ENCODE results near the gene AMIGO3.
A peak's percentile ranks its signal among the peaks of the same experiment; 100 is the strongest.
"Not testable (repeated sequence)": the region's sequence is repeated elsewhere in the genome, so short reads cannot be mapped to it uniquely, and the experiment has no call there.

The AMIGO3 gene

DNA sequence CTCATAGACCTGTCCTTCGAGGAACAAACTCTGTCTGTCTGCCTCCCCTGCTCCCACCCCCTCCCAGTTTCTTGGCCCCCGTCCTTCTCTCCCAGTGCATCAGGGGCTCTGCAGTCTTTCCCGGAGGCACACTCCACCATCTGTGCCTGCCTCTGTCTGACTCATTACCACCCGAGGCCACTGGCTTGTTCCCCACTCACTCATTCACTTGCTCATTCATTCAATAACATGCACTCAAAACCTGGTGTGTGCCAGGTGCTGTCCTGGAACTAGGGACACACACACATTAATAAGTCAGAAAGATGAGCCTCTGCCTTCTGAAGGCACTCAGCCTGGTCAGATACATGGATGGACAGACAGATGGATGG, 12.4 kb downstream of the AMIGO3 start:
- no peak for DNase-seq

GRCh38 chr3:49706456-49707112, 12.9 kb downstream of the AMIGO3 start:
- no peak for DNase-seq

DNA sequence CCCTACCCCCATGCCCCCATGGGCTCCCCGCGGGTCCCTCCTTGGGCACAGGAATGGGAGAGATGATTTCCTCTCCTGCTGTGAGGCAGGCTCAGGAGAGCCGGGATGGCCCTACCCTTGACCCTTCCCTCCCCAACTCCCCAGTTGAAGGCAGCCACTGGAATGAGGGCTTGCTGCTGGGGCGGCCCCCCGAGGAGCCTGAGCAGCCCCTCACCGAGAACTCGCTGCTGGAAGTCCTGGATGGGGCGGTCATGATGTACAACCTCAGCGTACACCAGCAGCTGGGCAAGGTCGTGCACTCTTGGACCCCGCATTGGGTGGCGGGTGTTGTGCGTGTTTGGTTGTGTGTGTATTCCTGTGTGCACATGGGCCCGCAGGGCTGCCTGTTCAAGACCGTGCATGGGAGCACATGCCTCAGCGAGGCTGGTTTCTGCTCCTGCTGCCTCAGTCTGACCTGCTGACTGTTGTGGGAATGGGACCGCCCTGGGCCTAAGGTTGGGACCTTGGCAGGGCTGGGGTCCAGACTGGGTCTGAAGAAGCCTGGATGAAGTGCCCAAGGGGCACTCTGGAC, 14.0 kb downstream of the AMIGO3 start:
- DNase-seq: no peak

DNA sequence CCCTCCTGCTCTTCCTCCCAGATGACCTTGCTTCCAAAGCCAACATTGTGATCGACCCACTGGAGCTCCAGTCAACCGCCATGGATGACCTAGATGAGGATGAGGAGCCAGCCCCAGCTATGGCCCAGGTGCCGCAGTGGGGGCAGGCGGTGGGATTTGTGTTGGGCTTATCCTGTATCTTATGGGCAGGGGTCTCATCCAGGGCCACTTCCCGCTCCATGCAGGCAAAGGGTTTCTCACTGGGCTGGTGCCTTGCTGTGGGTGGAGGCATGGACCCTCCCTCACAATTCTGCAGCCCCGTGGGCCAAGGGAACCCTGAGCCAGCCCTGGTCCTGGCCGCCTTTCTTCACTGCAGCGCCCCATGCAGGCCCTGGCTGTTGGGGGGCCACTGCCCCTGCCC, 14.9 kb downstream of the AMIGO3 start:
- DNase-seq: no peak

DNA sequence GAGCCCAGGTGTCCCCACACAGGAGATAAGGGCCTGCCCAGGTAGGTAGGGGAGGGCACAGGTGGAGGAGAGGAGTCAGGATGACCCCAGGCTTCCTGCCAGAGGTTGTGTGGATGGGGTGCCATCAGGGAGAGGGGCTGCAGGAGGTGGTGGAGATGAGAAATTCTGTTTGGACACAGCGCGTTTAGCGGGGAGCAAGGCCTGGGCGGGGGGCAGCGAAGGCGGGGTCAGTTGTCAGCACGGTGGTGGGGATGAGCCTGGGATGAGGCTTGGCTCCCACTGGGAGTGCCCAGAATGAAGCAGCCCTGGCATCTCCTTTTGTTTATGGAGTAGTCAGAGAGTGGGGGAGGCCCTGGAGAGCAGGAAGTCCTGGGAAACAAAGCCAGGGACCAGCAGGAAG, 15.5 kb downstream of the AMIGO3 start:
- DNase-seq: no peak

GRCh38 chr3:49703443-49703927, 16.0 kb downstream of the AMIGO3 start:
- DNase-seq: peak; percentile 34

GRCh38 chr3:49702672-49703071, 16.8 kb downstream of the AMIGO3 start:
- no peak for DNase-seq

DNA sequence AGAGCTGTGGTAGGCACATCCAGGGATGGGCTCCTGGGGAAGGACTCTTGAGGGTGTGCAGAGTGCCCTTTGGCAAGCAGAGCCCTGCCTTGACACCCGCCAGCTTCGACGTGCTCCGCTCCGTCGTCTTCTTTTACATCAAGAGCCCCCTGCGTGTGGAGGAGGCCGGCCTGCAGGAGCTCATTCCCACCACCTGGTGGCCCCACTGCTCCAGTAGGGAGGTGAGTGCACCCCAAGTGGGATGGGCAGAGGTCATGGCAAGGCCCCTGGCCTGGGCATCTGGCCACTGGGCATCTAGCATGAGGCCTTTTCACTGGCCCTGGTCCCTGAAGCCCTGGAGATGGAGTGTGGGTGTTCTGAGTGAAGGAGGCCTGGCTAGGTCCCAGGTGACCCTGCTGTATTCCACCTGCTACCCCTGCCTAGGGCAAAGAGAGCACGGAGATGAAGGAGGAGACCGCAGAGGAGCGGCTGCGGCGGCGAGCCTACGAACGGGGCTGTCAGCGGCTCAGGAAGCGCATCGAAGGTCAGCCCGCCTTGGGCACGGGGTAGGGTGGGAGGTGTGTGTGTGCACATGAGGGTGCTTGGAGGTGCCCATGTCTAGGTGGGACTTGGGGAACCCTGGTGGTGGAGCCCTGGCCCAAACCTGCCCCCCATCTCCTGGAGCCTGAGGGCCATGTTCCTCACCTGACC, 18.0 kb downstream of the AMIGO3 start:
- DNase-seq: no peak

DNA sequence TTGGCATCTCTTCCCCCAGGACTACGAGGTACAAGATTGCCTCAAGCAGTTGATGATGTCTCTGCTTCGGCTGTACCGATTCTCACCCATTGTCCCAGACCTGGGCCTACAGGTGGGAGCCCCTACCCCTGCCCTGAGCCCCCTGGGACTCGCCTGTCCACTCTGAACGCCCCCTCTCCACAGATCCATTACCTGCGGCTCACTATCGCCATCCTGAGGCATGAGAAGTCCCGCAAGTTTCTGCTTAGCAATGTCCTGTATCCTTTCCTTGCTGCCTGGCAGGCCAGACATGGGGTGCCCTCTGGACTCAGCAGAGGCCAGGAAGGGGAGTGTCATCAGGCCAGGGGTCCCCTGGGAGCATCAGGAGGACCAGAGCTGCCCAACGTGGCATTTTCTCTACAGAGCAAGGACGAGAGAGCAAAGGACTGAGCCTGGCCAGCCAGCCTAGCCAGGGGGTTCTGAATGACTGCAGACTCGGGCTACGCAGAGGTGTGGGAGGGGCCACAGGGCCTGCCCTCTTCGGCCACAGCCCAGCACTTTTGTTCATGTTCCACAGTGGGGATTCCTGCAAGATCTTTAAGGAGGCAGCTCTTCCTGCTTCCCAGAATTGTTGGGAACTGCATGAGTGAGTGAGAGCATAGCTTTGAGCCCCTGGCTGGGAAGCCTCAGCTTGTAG, 18.9 kb downstream of the AMIGO3 start:
- DNase-seq: no peak

- DNase-seq: no peak
Observed at GRCh38 chr3:49700014-49700413, 19.5 kb downstream of the AMIGO3 start.

DNA sequence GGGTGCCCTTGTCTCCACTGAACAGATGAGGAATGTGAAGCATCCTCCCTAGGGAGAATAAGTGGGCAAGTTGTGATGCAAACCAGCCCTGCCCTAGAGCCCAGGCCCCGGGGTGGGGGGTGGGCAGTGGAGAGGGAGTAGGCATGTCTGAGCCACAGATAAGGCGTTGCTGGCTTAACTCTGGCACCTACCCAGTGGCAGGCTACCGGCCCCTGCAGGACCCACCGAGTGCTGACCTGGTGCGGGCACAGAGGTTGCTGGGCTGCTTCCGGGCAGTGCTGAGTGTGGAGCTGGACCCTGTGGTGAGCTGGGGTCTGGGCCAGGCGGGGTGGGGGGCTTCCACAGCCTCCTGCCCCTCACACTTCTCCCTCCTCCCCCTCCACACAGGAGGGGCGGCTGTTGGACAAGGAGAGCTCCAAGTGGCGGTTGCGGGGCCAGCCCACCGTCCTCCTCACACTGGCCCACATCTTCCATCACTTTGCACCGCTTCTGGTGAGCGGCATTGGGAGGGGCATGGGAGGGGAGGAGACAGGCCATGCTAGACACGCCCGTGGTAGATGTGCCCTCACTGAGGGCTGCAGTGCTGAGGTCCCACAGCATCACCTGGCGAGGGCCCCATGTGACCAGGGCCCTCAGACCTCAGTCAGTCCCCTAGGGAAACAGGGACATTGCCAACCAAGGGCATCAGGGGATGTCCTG, 20.1 kb downstream of the AMIGO3 start:
- DNase-seq: peak; percentile 78

GRCh38 chr3:49695350-49696015, 24.0 kb downstream of the AMIGO3 start:
- not testable (repeated sequence) for DNase-seq

DNA sequence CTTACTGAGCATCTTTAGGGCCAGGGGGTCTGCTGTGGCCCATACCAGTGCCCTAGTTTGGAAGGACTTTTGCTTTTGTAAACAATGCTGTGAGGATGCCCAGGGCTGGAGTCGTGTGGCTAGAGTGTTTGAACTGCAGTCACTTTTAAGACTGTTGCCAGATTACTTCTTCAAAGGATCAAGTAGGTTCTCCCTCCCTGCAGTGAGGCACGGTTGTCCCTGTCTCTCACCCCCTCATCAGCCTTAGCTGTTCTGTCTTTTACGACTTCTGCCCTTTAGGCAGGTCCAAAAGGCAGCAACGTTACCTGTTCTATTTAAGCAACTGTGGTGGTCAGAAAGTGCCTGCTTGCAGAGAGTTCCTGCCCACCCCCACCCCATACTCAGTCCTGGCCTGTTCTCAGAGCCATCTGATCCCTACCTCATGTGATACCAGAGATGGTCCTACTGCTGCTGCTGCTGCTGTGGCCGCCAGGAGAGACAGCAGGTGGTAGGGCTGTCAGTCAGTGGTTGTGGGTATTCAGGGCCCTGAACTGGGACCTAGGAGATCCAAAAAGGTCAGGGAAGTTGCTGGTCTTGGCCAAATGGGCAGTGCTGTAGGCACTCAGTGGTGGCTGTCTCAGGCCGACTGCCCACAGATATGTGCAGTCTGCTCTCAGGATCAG, 24.9 kb downstream of the AMIGO3 start:
- DNase-seq: not testable (repeated sequence)

- not testable (repeated sequence) for DNase-seq
Observed at GRCh38 chr3:49691481-49691880, 28.0 kb downstream of the AMIGO3 start.

- not testable (repeated sequence) for DNase-seq
Observed at GRCh38 chr3:49690856-49691255, 28.6 kb downstream of the AMIGO3 start.

DNA sequence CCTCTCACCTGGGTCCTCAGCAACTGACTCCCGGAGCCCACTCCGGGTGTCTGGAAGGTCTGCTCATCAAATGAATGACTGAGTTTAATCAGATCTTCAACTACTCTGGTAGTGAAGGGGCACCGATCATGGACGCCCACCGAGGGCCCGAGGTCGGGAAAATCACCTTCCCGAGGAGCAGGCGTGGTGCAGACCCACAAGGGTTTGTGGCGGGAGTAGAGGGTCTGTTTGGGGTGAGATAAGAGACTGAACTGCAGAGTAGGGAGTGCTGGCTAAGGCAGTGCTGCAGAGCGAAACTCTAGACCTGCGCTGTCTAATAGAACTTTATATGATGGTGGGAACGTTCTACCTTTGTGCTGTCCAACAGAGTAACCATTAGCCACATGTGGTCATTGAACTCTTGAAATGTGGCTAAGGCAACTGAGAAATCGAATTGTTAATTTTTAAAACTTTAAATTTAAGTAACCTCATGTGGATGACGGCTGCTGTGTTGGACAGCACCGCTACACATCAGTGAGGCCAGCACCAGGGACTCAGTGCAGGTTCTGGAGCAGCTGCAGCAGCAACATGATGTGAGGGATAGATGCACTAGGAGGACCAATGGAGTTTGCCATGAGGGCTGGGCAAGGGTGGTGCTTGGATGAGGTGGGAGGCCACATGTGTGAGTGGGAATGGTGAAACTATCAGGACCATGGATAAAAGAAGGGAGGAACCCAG, 29.4 kb downstream of the AMIGO3 start:
- not testable (repeated sequence) for DNase-seq

- peak; percentile 86 for DNase-seq
Observed at GRCh38 chr3:49689046-49689907, 30.2 kb downstream of the AMIGO3 start, which contains the start of the genes MST1 and RNF123. MST1 (minus strand) TSS chr3:49689474; CDS start chr3:49688691, 783 bp downstream. RNF123 (plus strand) TSS chr3:49689557; CDS start chr3:49691166, 1,609 bp downstream.

DNA sequence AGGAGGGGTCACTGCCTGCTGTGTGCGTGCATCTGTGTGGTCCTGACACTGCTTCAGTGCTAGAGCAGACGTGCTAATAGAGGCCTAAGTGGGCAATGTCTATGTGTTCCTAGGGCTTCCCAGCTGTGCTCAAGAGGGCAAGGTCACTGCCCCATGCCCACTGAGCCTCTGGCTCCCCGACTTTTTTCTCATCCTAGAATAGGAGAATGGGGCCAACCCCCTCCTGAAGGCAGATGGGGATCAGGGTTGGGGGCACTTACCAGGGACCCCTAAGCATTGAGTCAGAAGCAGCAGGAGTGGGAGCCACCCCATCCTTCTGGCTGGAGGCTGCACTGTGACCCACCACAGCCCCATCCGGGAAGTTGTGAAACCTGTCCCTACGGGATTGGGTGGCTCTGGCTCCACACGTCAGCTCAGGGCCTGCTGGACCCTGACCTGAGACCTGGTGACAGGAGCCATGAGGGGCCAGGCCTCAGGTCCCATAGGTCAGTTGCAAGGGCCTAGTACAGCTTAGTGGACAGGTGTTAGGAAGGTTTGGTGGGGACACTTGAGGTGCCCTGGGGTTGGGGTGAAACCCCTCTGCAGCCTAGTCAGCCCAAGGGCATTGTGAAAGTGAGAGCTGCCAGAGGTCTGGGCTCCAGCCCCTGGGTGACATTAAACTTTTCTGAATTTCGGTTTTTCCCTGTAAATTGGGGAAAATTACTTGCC, 31.0 kb downstream of the AMIGO3 start:
- not testable (repeated sequence) for DNase-seq

DNA sequence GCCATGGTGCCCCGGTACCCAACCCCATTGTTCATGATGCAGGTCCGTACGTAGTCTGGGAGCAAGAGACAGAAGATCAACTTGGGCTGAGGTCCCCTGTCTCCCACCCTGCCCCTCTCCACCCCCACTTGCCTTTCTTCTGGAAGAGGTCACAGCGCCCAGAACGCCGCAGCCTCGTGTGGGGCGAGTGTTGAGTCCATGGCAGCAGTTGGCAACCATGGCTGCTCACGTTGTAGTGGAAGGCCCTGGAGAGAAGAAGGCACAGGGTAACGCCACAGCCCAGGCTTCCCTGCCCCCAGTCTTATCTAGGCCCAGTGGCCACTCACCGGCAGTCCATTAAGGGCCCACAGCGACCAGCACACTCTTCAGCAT, 32.1 kb downstream of the AMIGO3 start:
- not testable (repeated sequence) for DNase-seq

Measured in NCI-H226 (cell line).